HL-60 (cell line): ENCODE data around the gene DEDD.

ENCODE experiments used
- DNase-seq, 2 experiments: peaks; one replicate each; pipeline ENCODE4 v3.0.0-alpha.2; 2010 to 2020; ENCODE audit warnings: low read depth in 1 of 2, low spot score in 1 of 2
- H3K27ac ChIP-seq: fragments of 250-450 bp; sonication (Bioruptor Pico); replicated peaks from 2 replicates; pipeline ENCODE4 v1.5.1; 2020; ENCODE audit warnings: mild to moderate bottlenecking, moderate library complexity
- H3K27me3 ChIP-seq: fragments of 250-450 bp; sonication (Bioruptor Pico); 2 replicates; pipeline ENCODE4 v1.5.1; 2021; ENCODE audit warnings: mild to moderate bottlenecking, moderate library complexity; ENCODE audit not compliant: insufficient read depth, poor library complexity, severe bottlenecking
- H3K4me3 ChIP-seq: replicated peaks from 2 replicates; pipeline ENCODE4 v1.5.1; 2011; ENCODE audit warnings: mild to moderate bottlenecking, control low read depth, low read length; ENCODE audit not compliant: insufficient read depth
- CTCF ChIP-seq: IDR thresholded peaks from one replicate; pipeline ENCODE4 v1.5.1; 2011; ENCODE audit warnings: low read length, control low read depth, inconsistent platforms; ENCODE audit not compliant: insufficient read depth
- GABPA ChIP-seq: IDR thresholded peaks from 2 replicates; pipeline ENCODE4 v1.6.1; 2012; ENCODE audit warnings: low read depth
- POLR2AphosphoS5 ChIP-seq: IDR thresholded peaks from 2 replicates; pipeline ENCODE4 v1.6.1; 2012; ENCODE audit warnings: low read depth
- SPI1 ChIP-seq: IDR thresholded peaks from 2 replicates; pipeline ENCODE4 v1.6.1; 2012; ENCODE audit warnings: low read depth, mild to moderate bottlenecking, borderline replicate concordance
- TF ChIP-seq, protein P1 (sequence below): IDR thresholded peaks from 2 replicates; pipeline ENCODE4 v1.6.1; 2012; ENCODE audit warnings: low read depth; ENCODE audit not compliant: insufficient replicate concordance

Gene DEDD

GRCh38 chr1:161099090-161099802, 33.2 kb downstream of the DEDD start:
- Histone ChIP-seq H3K4me3 (no peak overlapping the region), H3K27me3 (no peaks in the 10 kb centered on the region), H3K27ac (no peak overlapping the region)
- TF ChIP-seq SPI1 (no peak), POLR2AphosphoS5 (peak; percentile 43; the same call in 1 of the 2 replicates), GABPA (no peak)
- DNase-seq = no peak

DNA sequence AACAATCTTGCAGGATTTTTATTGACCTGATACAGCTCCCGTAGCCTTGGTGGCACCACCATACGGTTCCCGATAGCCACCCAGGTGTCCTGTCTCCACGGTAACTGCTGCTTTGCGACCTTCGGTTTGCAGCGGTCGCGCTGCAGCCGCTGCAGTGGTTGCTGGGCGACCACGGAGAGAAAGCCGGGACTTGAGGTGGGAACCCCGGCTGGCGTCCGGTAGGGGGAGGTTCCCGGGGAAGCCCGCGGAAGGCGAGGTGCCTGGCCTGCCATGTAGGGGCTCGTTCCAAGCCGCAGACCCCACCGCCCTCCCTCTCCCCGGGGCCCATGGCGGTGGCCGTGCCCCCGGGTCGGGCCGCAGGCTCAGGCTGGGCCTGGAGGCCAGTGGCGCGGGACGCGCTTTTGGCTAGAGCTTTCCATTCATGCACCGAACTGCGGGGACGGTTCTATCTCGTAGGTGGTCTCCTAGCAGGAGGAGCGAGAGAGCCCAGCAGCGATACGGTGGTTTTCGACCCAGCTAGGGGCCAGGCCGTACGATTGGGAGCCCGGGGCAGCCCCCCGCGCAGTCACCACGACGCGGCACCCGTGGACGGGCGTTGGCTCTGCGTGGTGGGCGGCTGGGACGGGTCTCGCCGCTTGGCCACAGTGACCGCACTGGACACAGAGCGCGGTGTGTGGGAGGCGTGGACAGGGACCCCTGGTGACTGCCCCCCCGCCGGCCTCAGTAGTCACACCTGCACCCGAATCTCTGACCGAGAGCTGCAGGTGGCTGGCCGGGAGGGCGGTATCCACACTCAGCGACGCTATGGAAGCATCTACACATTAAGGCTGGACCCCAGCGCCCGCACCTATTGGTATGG, 34.0 kb downstream of the DEDD start, which contains the start of gene KLHDC9:
Gene KLHDC9 (plus strand): TSS at position 152 of the 859 bp plus-strand sequence. CDS start 175 bp downstream, at position 327.
- Histone ChIP-seq H3K27ac (peak within 1 kb of the TSS; percentile 27; the same call in 1 of the 2 replicates), H3K4me3 (peak within 1 kb of the TSS; percentile 22), H3K27me3 (no peaks in the 10 kb centered on the region)
- peak; percentile 62 to 66 for DNase-seq
- TF ChIP-seq, protein P1, sequence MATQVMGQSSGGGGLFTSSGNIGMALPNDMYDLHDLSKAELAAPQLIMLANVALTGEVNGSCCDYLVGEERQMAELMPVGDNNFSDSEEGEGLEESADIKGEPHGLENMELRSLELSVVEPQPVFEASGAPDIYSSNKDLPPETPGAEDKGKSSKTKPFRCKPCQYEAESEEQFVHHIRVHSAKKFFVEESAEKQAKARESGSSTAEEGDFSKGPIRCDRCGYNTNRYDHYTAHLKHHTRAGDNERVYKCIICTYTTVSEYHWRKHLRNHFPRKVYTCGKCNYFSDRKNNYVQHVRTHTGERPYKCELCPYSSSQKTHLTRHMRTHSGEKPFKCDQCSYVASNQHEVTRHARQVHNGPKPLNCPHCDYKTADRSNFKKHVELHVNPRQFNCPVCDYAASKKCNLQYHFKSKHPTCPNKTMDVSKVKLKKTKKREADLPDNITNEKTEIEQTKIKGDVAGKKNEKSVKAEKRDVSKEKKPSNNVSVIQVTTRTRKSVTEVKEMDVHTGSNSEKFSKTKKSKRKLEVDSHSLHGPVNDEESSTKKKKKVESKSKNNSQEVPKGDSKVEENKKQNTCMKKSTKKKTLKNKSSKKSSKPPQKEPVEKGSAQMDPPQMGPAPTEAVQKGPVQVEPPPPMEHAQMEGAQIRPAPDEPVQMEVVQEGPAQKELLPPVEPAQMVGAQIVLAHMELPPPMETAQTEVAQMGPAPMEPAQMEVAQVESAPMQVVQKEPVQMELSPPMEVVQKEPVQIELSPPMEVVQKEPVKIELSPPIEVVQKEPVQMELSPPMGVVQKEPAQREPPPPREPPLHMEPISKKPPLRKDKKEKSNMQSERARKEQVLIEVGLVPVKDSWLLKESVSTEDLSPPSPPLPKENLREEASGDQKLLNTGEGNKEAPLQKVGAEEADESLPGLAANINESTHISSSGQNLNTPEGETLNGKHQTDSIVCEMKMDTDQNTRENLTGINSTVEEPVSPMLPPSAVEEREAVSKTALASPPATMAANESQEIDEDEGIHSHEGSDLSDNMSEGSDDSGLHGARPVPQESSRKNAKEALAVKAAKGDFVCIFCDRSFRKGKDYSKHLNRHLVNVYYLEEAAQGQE = no peak
- TF ChIP-seq SPI1 = no peak
- TF ChIP-seq GABPA = no peak
- TF ChIP-seq CTCF = no peak
- TF ChIP-seq POLR2AphosphoS5 = no peak

- no peaks in the 10 kb centered on the region for H3K27me3 ChIP-seq
- H3K27ac ChIP-seq = no peak overlapping the region
- DNase-seq = peak in 1 of 2 experiments; percentile 50
- TF ChIP-seq GABPA = no peak
- no peak overlapping the region for H3K4me3 ChIP-seq
These were observed 35.9 kb downstream of the DEDD start for GRCh38 chr1:161096530-161096929.

DNA sequence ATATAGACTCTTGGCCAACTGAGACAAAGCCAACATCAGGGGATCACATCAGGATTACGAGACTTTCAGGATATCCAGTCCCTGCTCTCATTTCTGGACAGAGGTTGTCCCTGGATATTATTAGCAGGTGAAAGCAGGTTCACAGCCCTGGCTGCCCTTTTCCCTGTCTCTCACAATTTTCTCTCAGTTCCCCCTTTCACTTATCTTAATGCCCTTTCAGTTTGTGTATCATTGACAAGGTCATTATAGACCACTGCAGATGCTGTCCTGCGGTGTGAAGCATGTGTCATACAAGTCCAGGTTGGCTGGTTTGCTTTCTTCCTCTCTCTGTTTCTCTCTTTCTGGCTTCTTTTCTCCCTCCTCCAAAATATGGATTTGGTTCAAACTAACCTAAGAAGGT, 36.5 kb downstream of the DEDD start:
- DNase-seq = no peak
- Histone ChIP-seq H3K27me3 (no peaks in the 10 kb centered on the region), H3K4me3 (no peak overlapping the region), H3K27ac (no peak overlapping the region)
- TF ChIP-seq, protein P1 = no peak
- TF ChIP-seq POLR2AphosphoS5 (no peak), CTCF (no peak), SPI1 (no peak), GABPA (no peak)
